ENCODE measurements around the gene AFAP1. TPM values are rescaled to one million over a fixed set of nuclear protein-coding genes. Genes with fewer than 3 reads are reported as not detected.

Gene AFAP1
- total RNA-seq, 1 donor from 2014 or later: 67.9 TPM

DNA sequence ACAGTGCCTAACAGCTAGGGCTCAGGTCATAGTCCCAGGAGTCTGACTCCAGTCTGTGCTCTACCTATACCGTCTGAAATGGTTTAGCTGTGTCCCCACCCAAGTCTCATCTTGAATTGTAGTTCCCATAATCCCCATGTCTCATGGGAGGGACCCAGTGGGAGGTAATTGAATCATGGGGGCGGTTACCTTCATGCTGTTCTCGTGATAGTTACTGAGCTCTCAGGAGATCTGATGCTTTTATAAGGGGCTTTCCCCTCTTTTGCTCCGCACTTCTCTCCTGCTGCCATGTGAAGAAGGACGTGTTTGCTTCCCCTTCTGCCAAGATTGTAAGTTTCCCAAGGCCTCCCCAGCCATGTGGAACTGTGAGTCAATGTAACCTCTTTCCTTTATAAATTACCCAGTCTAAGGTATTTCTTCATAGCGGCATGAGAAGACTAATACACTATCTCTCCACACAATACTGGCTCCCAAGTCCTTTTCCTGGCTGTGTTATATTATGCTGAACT, 110.8 kb downstream of the AFAP1 start:
- Histone ChIP-seq H3K4me3 (ENCODE audit: insufficient read depth, low read depth, low read length) (peak overlapping the region; percentile 9), H3K36me3 (ENCODE audit: insufficient read depth, low read length) (peaks cover 48% of the 10 kb centered on the region), H3K9me3 (ENCODE audit: insufficient read depth, low read depth, low read length) (no peaks in the 10 kb centered on the region), H3K4me1 (ENCODE audit: insufficient read depth, low read length) (peaks cover 48% of the 10 kb centered on the region), H3K27ac (ENCODE audit: low read depth, low read length) (peak overlapping the region; percentile 99), H3K4me2 (ENCODE audit: low read length) (peak overlapping the region; percentile 78), H3K79me2 (ENCODE audit: insufficient read depth, low read length) (peaks cover 83% of the 10 kb centered on the region), H3K9ac (ENCODE audit: low read length) (peak overlapping the region; percentile 87), H4K20me1 (ENCODE audit: insufficient read depth, low read length) (no peaks in the 10 kb centered on the region), H2AFZ (ENCODE audit: low read depth, low read length) (no peak overlapping the region), H3K27me3 (ENCODE audit: insufficient read depth, low read length) (no peaks in the 10 kb centered on the region)
- Mint-ChIP-seq H3K27me3 (ENCODE audit: low read depth, unreplicated experiment) (no peaks in the 10 kb centered on the region), H3K9me3 (ENCODE audit: unreplicated experiment) (peaks cover 3% of the 10 kb centered on the region), H3K4me1 (ENCODE audit: low read depth, unreplicated experiment) (peaks cover 50% of the 10 kb centered on the region), H3K4me3 (ENCODE audit: unreplicated experiment) (no peak overlapping the region), H3K36me3 (ENCODE audit: low read depth, unreplicated experiment) (peaks cover 42% of the 10 kb centered on the region), H3K27ac (ENCODE audit: unreplicated experiment) (peak overlapping the region; percentile 99)
- FAIRE-seq: no peak
- peak; percentile 77 for DNase-seq (ENCODE audit: low read depth)
- no peak for TF ChIP-seq EZH2 (IDR thresholded peaks at IDR 0.05; ENCODE audit: insufficient read depth, low read length)
- TF ChIP-seq, protein P1, sequence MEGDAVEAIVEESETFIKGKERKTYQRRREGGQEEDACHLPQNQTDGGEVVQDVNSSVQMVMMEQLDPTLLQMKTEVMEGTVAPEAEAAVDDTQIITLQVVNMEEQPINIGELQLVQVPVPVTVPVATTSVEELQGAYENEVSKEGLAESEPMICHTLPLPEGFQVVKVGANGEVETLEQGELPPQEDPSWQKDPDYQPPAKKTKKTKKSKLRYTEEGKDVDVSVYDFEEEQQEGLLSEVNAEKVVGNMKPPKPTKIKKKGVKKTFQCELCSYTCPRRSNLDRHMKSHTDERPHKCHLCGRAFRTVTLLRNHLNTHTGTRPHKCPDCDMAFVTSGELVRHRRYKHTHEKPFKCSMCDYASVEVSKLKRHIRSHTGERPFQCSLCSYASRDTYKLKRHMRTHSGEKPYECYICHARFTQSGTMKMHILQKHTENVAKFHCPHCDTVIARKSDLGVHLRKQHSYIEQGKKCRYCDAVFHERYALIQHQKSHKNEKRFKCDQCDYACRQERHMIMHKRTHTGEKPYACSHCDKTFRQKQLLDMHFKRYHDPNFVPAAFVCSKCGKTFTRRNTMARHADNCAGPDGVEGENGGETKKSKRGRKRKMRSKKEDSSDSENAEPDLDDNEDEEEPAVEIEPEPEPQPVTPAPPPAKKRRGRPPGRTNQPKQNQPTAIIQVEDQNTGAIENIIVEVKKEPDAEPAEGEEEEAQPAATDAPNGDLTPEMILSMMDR (IDR thresholded peaks at IDR 0.05; ENCODE audit: insufficient read depth, low read depth, low read length): no peak

DNA sequence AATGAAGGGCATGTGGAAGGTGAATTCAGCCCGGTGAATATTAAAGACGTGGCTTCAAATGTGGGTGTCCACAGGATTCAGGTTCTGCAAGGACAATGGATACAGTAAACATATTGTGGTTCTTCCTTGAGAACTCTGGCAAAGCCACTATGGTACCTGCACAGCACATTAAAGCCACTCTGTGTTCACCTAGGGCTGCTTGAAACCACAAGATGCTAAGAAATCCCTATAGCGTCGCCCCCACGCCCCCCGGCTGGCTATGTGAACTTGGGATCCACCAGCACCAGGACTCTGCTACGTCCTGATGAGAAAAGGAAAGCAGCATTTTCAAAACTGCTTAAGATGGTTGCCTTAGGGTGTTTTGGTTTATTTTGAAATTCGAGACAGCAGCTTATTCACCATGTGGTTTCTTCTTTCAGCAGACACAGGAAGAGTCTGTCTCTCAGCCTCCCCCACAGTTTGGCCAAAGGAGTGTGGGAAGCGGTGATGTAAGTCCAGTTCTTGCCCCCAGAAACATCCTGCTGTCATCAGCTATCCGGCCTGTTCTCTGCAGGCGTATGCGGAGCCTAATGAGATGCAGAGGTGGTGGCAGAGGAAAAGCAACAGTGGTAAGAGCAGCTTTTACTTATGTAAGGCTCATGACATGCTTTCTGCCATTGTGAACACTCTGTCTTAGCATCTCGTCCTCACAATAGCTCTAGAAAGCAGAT, 111.5 kb downstream of the AFAP1 start:
- Mint-ChIP-seq H3K27me3 (ENCODE audit: low read depth, unreplicated experiment) (no peaks in the 10 kb centered on the region), H3K9me3 (ENCODE audit: unreplicated experiment) (peaks cover 3% of the 10 kb centered on the region), H3K36me3 (ENCODE audit: low read depth, unreplicated experiment) (peaks cover 47% of the 10 kb centered on the region), H3K27ac (ENCODE audit: unreplicated experiment) (peak overlapping the region; percentile 99), H3K4me1 (ENCODE audit: low read depth, unreplicated experiment) (peaks cover 56% of the 10 kb centered on the region), H3K4me3 (ENCODE audit: unreplicated experiment) (peak overlapping the region; percentile 62)
- H3K27me3 ChIP-seq (ENCODE audit: insufficient read depth, low read length): no peaks in the 10 kb centered on the region
- H3K9ac ChIP-seq (ENCODE audit: low read length): peak overlapping the region; percentile 87
- H2AFZ ChIP-seq (ENCODE audit: low read depth, low read length): no peak overlapping the region
- peak overlapping the region; percentile 9 for H3K4me3 ChIP-seq (ENCODE audit: insufficient read depth, low read depth, low read length)
- TF ChIP-seq EZH2 (IDR thresholded peaks at IDR 0.05; ENCODE audit: insufficient read depth, low read length): no peak
- TF ChIP-seq, protein P1 (IDR thresholded peaks at IDR 0.05; ENCODE audit: insufficient read depth, low read depth, low read length): no peak
- no peaks in the 10 kb centered on the region for H3K9me3 ChIP-seq (ENCODE audit: insufficient read depth, low read depth, low read length)
- H3K27ac ChIP-seq (ENCODE audit: low read depth, low read length): peak overlapping the region; percentile 99
- DNase-seq (ENCODE audit: low read depth) (peak; percentile 100), FAIRE-seq (peak; percentile 96)
- peak overlapping the region; percentile 78 for H3K4me2 ChIP-seq (ENCODE audit: low read length)
- H3K4me1 ChIP-seq (ENCODE audit: insufficient read depth, low read length): peaks cover 50% of the 10 kb centered on the region
- H3K36me3 ChIP-seq (ENCODE audit: insufficient read depth, low read length): peaks cover 52% of the 10 kb centered on the region
- no peaks in the 10 kb centered on the region for H4K20me1 ChIP-seq (ENCODE audit: insufficient read depth, low read length)
- peaks cover 87% of the 10 kb centered on the region for H3K79me2 ChIP-seq (ENCODE audit: insufficient read depth, low read length)

DNA sequence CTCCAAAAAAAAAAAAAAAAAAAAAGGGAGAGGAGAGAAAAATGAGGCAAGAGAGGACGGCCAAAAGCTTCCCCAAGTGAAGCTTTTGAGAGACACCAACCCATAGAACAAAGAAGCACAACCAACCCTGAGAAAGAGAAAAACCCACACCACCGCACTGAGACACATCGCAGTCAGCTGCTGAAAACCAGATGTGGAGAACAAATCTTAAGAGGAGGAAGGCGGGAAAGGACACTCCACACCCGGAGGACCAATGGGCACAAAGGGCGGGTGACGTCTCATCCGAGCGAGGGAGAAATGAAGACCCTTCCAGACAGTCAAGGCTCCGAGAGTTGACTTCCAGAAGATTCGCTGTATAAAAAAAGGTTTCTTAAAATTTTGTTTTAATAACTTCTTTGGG, 112.1 kb downstream of the AFAP1 start:
- Histone ChIP-seq H3K79me2 (ENCODE audit: insufficient read depth, low read length) (peaks cover 86% of the 10 kb centered on the region), H3K4me3 (ENCODE audit: insufficient read depth, low read depth, low read length) (no peak overlapping the region), H2AFZ (ENCODE audit: low read depth, low read length) (no peak overlapping the region), H3K36me3 (ENCODE audit: insufficient read depth, low read length) (peaks cover 54% of the 10 kb centered on the region), H3K9me3 (ENCODE audit: insufficient read depth, low read depth, low read length) (no peaks in the 10 kb centered on the region), H4K20me1 (ENCODE audit: insufficient read depth, low read length) (no peaks in the 10 kb centered on the region), H3K27ac (ENCODE audit: low read depth, low read length) (peak overlapping the region; percentile 99), H3K4me1 (ENCODE audit: insufficient read depth, low read length) (peaks cover 54% of the 10 kb centered on the region), H3K27me3 (ENCODE audit: insufficient read depth, low read length) (no peaks in the 10 kb centered on the region), H3K4me2 (ENCODE audit: low read length) (peak overlapping the region; percentile 78), H3K9ac (ENCODE audit: low read length) (peak overlapping the region; percentile 87)
- TF ChIP-seq, protein P1 (IDR thresholded peaks at IDR 0.05; ENCODE audit: insufficient read depth, low read depth, low read length): no peak
- no peak for TF ChIP-seq EZH2 (IDR thresholded peaks at IDR 0.05; ENCODE audit: insufficient read depth, low read length)
- FAIRE-seq: no peak
- H3K27me3 Mint-ChIP-seq (ENCODE audit: low read depth, unreplicated experiment): no peaks in the 10 kb centered on the region
- H3K4me1 Mint-ChIP-seq (ENCODE audit: low read depth, unreplicated experiment): peaks cover 58% of the 10 kb centered on the region
- peaks cover 3% of the 10 kb centered on the region for H3K9me3 Mint-ChIP-seq (ENCODE audit: unreplicated experiment)
- H3K36me3 Mint-ChIP-seq (ENCODE audit: low read depth, unreplicated experiment): peaks cover 43% of the 10 kb centered on the region
- no peak overlapping the region for H3K4me3 Mint-ChIP-seq (ENCODE audit: unreplicated experiment)
- no peak for DNase-seq (ENCODE audit: low read depth)
- peak overlapping the region; percentile 99 for H3K27ac Mint-ChIP-seq (ENCODE audit: unreplicated experiment)

Data from astrocyte (in vitro differentiated cells and primary cell).